HCT116 (cell line): ENCODE results near the gene ADAMTS4. TPM values are rescaled to one million over a fixed set of nuclear protein-coding genes. Genes with fewer than 3 reads are reported as not detected.
A peak's percentile ranks its signal among the peaks of the same experiment; 100 is the strongest.

ENCODE experiments used
- ATAC-seq: fragments of 200-7000 bp; cut with Tn5 transposase; 2 replicates; pipeline ENCODE4 v1.9.1; 2020; ENCODE audit warnings: mild to moderate bottlenecking, moderate library complexity
- BruUV-seq: library from RNA; stranded (reverse); fragments of 400-500 nt; replicated peaks from 2 replicates; lab custom pipeline; 2021; lab: Mats Ljungman, UMichigan
- CTCF ChIA-PET: fragments of 300-600 bp; sonication (Branson Sonifier 250); formaldehyde crosslinking; loops from one replicate; lab custom pipeline; 2021; ENCODE audit warnings: antibody characterized with exemption; lab: Charles Lee
- POLR2A ChIA-PET: fragments of 300-600, 350-600 bp; sonication (Branson Sonifier 250); formaldehyde crosslinking; loops from one replicate; lab custom pipeline; 2021; ENCODE audit warnings: antibody characterized with exemption; lab: Charles Lee
- RAD21 ChIA-PET, 2 experiments: fragments of 300-600 bp; sonication (Branson Sonifier 250); formaldehyde crosslinking; loops; one replicate each; lab custom pipeline; 2023; ENCODE audit warnings: low total read pairs in 2 of 2; ENCODE audit not compliant: uncharacterized antibody in 2 of 2, unreplicated experiment in 2 of 2, low non-redundant PET in 1 of 2; lab: Charles Lee
- DNase-seq: peaks from one replicate; pipeline ENCODE4 v3.0.0-alpha.2; 2010; ENCODE audit warnings: low read depth, low spot score
- H2AFZ ChIP-seq: fragments of 200-600 bp; shearing (Covaris generic), sonication (generic); 2 replicates; pipeline ENCODE4 v1.6.1; 2017; ENCODE audit warnings: low read depth, mixed run types, mixed read lengths, antibody characterized with exemption, low read length; ENCODE audit not compliant: poor library complexity, severe bottlenecking
- H3K27ac ChIP-seq: 2 replicates; pipeline ENCODE4 v1.5.1; 2012; ENCODE audit warnings: low read depth, low read length
- H3K27me3 ChIP-seq: fragments of 200-600 bp; sonication (generic); 2 replicates; pipeline ENCODE4 v1.6.1; 2016; ENCODE audit warnings: mixed run types, low read length, mixed read lengths; ENCODE audit not compliant: insufficient read depth
- H3K36me3 ChIP-seq, 2 experiments: fragments of 200-500 bp in 1 of 2; fragments of 200-600 bp in 1 of 2; sonication (Bioruptor generic) in 1 of 2; sonication (generic) in 1 of 2; 2 replicates each; pipeline versions ENCODE4 v1.5.1 to v1.6.1; 2014 to 2016; ENCODE audit warnings: low read length in 2 of 2, inconsistent platforms in 1 of 2, mixed read lengths in 1 of 2, mixed run types in 1 of 2; ENCODE audit not compliant: insufficient read depth in 2 of 2, control insufficient read depth in 1 of 2
- H3K4me1 ChIP-seq, 2 experiments: fragments of 200-600 bp in 1 of 2; sonication (generic) in 1 of 2; 2 replicates each; pipeline versions ENCODE4 v1.5.1 to v1.6.1; 2012 to 2017; ENCODE audit warnings: low read length in 2 of 2, inconsistent platforms in 1 of 2, mild to moderate bottlenecking in 1 of 2, mixed read lengths in 1 of 2, mixed run types in 1 of 2, moderate library complexity in 1 of 2; ENCODE audit not compliant: insufficient read depth in 2 of 2, control insufficient read depth in 1 of 2
- H3K4me2 ChIP-seq: fragments of 200-600 bp; sonication (generic); 2 replicates; pipeline ENCODE4 v1.6.1; 2017; ENCODE audit warnings: mixed run types, low read length, mixed read lengths
- H3K4me3 ChIP-seq, 2 experiments: fragments of 200-600 bp in 1 of 2; sonication (generic) in 1 of 2; replicated peaks in 1 of 2; 2 replicates each; pipeline ENCODE4 v1.5.1; 2011 to 2016; ENCODE audit warnings: low read length in 2 of 2, control low read depth in 1 of 2, low read depth in 1 of 2, mild to moderate bottlenecking in 1 of 2, mixed read lengths in 1 of 2, mixed run types in 1 of 2
- H3K79me2 ChIP-seq: fragments of 200-600 bp; sonication (generic); 2 replicates; pipeline ENCODE4 v1.6.1; 2017; ENCODE audit warnings: mild to moderate bottlenecking, mixed run types, low read length, moderate library complexity, mixed read lengths; ENCODE audit not compliant: insufficient read depth
- H3K9ac ChIP-seq: fragments of 200-600 bp; sonication (generic); 2 replicates; pipeline ENCODE4 v1.6.1; 2016; ENCODE audit warnings: low read length, mixed read lengths
- H3K9me2 ChIP-seq: fragments of 200-600 bp; sonication (generic), shearing (Covaris generic); 2 replicates; pipeline ENCODE4 v1.6.1; 2017; ENCODE audit warnings: mixed run types, mild to moderate bottlenecking, moderate library complexity; ENCODE audit not compliant: insufficient read depth
- H3K9me3 ChIP-seq, 2 experiments: fragments of 200-500 bp in 1 of 2; fragments of 200-600 bp in 1 of 2; sonication (Bioruptor generic) in 1 of 2; sonication (generic) in 1 of 2; 2 replicates each; pipeline ENCODE4 v1.6.1; 2014 to 2017; ENCODE audit warnings: low read length in 2 of 2, mixed read lengths in 2 of 2, inconsistent platforms in 1 of 2, low read depth in 1 of 2, mild to moderate bottlenecking in 1 of 2, mixed run types in 1 of 2, moderate library complexity in 1 of 2; ENCODE audit not compliant: control insufficient read depth in 1 of 2, insufficient read depth in 1 of 2
- H4K20me1 ChIP-seq: fragments of 200-600 bp; sonication (generic), shearing (Covaris generic); 2 replicates; pipeline ENCODE4 v1.6.1; 2017; ENCODE audit warnings: mixed run types, mild to moderate bottlenecking, moderate library complexity; ENCODE audit not compliant: insufficient read depth
- CBX3 ChIP-seq: IDR thresholded peaks from 2 replicates; pipeline ENCODE4 v1.6.1; 2012; ENCODE audit warnings: low read depth
- EGR1 ChIP-seq: IDR thresholded peaks from 2 replicates; pipeline ENCODE4 v1.6.1; 2012; ENCODE audit warnings: low read depth
- ELF1 ChIP-seq: IDR thresholded peaks from 2 replicates; pipeline ENCODE4 v1.6.1; 2012; ENCODE audit warnings: low read depth, borderline replicate concordance
- EZH2phosphoT487 ChIP-seq: fragments of 200-600 bp; IDR thresholded peaks from 2 replicates; pipeline ENCODE4 v1.6.1; 2018; ENCODE audit warnings: antibody characterized with exemption, borderline replicate concordance
- FOSL1 ChIP-seq: IDR thresholded peaks from 2 replicates; pipeline ENCODE4 v1.6.1; 2012; ENCODE audit warnings: low read depth
- JUND ChIP-seq: IDR thresholded peaks from 2 replicates; pipeline ENCODE4 v1.6.1; 2012
- RAD21 ChIP-seq: IDR thresholded peaks from 2 replicates; pipeline ENCODE4 v1.6.1; 2012; ENCODE audit warnings: low read depth, mild to moderate bottlenecking
- SIN3A ChIP-seq: IDR thresholded peaks from 2 replicates; pipeline ENCODE4 v1.6.1; 2012; ENCODE audit warnings: low read depth
- SP1 ChIP-seq: IDR thresholded peaks from 2 replicates; pipeline ENCODE4 v1.6.1; 2012; ENCODE audit warnings: low read depth
- TCF7L2 ChIP-seq: IDR thresholded peaks from 2 replicates; pipeline ENCODE4 v1.7.0; 2011; ENCODE audit warnings: borderline replicate concordance, inconsistent platforms; ENCODE audit not compliant: insufficient read depth, insufficient read length; ENCODE audit errors: extremely low read depth
- YY1 ChIP-seq: IDR thresholded peaks from 2 replicates; pipeline ENCODE4 v1.6.1; 2011; ENCODE audit warnings: low read length, low read depth, moderate library complexity, mild to moderate bottlenecking; ENCODE audit not compliant: insufficient replicate concordance; ENCODE audit errors: extremely low read depth
- ZFX ChIP-seq: fragments of 450-650 bp; IDR thresholded peaks from 2 replicates; pipeline ENCODE4 v1.6.1; 2017
- ZNF274 ChIP-seq: fragments of 200-500 bp; sonication (Bioruptor generic); IDR thresholded peaks from 2 replicates; pipeline ENCODE4 v1.6.1; 2014; ENCODE audit warnings: mild to moderate bottlenecking, low read depth, low read length, inconsistent platforms
- intact Hi-C: fragments of 100-400 bp; cut with micrococcal nuclease; formaldehyde crosslinking; loops from 2 replicates; pipeline ENCODE4 v1.10.0; 2022
- total RNA-seq: library from RNA; stranded (reverse); gene quantifications from one replicate; pipeline ENCODE4 v1.2.1, GENCODE V29; 2021; ENCODE audit not compliant: unreplicated experiment
- TF ChIP-seq, protein P1 (sequence below): IDR thresholded peaks from 2 replicates; pipeline ENCODE4 v1.6.1; 2012
- TF ChIP-seq, protein P2 (sequence below), 3 experiments: fragments of 200-600 bp in 1 of 3; sonication (generic) in 1 of 3; IDR thresholded peaks in 2 of 3; conservative IDR thresholded peaks in 1 of 3; 2 replicates each; pipeline ENCODE4 v1.5.1; 2012 to 2017; ENCODE audit warnings: low read depth in 2 of 3, low read length in 2 of 3, antibody characterized with exemption in 1 of 3, borderline replicate concordance in 1 of 3, control low read depth in 1 of 3, mild to moderate bottlenecking in 1 of 3, mixed read lengths in 1 of 3, mixed run types in 1 of 3, moderate library complexity in 1 of 3; ENCODE audit not compliant: insufficient read depth in 1 of 3
- TF ChIP-seq, protein P3 (sequence below): IDR thresholded peaks from 2 replicates; pipeline ENCODE4 v1.6.1; 2012; ENCODE audit warnings: low read depth

Gene ADAMTS4
- total RNA-seq, 1 experiment from 2014 or later, result not detected

DNA sequence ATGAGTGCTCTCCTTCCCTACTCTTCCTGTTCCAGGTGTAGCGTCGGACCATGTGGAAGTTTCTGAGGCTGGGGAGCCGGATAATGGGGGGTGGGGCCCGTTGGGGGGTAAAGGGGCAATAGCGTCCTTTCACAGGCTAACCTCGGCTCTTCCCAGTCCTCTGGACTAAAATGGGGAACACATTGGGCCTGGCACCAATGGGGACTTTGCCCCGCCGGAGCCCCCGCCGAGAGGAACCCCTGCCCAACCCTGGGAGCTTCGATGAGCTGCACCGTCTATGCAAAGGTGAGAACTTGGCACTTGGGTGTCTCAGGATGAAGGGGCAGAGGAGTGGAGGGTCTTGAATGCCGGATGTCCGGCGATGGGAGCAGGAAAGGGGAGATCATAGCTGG, 27.5 kb upstream of the ADAMTS4 start (continued):
- TF ChIP-seq, protein P1, sequence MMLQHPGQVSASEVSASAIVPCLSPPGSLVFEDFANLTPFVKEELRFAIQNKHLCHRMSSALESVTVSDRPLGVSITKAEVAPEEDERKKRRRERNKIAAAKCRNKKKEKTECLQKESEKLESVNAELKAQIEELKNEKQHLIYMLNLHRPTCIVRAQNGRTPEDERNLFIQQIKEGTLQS, result no peak
- TF ChIP-seq CBX3, result no peak
- TF ChIP-seq EZH2phosphoT487, result no peak
- TF ChIP-seq ELF1, result no peak
- no peak for TF ChIP-seq TCF7L2
- TF ChIP-seq ZNF274, result no peak

DNA sequence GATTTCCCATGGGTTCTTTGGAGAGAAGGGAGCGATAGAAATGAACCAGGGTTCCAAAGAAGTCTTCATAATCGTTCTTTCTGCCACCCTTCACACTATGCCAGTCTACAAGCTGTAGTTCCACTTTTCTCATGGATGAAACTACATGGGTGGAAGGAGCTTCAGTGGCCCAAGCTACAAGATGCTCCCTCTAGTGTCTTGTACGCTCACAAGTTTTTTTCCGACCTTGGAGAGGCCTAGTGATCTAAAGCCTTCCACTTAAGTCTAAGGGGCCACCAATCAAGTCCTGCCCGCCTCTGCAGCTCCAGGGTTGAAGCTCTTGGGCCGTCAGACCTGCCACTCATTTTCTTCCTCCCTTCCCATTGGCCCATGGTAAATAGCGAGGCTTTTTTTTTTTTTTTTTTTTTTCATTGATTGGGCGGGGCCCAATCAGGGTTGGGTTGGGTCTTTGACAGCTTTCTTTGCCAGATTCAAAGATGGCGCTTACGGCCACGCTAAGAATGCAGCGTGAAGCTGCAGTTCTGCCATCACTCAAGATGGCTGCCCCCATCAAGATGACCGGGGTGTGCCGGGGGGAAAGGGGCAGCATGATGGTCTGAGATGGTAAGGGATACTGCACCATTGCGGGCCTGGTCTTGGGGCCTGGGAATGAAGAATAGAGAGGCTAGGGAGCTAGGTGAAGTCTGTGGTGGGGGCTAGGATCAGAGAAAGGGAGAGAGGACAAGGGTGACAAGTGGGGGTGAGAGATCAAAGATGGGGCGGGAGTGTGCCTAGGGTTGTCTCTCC, 26.9 kb upstream of the ADAMTS4 start, which contains the start of gene TOMM40L:
Gene TOMM40L, plus strand, starts transcription at position 527 of the 786 bp plus-strand sequence. CDS start 430 bp downstream, outside the sequence.
- RAD21 ChIA-PET, result interaction anchor here (0.7 to 1.2 kb wide), 5 partner anchors 9 to 207 kb away, joined by 3 to 7 read pairs (median 3); no protein-coding TSS in a partner anchor
- peak within 1 kb of the TSS; percentile 48 for H2AFZ ChIP-seq
- peak within 1 kb of the TSS; percentile 69 for H3K27ac ChIP-seq
- no TSS peak for BruUV-seq
- peaks cover 14 to 24% of the 10 kb centered on the region in 2 experiments; a peak in 3 of 4 replicates for H3K4me1 ChIP-seq
- H3K4me3 ChIP-seq, result peak within 1 kb of the TSS; percentile 66 to 72
- H4K20me1 ChIP-seq, result no peaks in the 10 kb centered on the region
- no peaks in the 10 kb centered on the region for H3K27me3 ChIP-seq
- CTCF ChIA-PET, result interaction anchor here (0.7 to 3.1 kb wide), 30 partner anchors 9 to 544 kb away, joined by 3 to 46 read pairs (median 5); partner anchors contain the start of genes CFAP126, DEDD, NDUFS2 and NR1I3
- H3K9me3 ChIP-seq, result no peaks in the 10 kb centered on the region
- no peaks in the 10 kb centered on the region for H3K9me2 ChIP-seq
- no peak for TF ChIP-seq EZH2phosphoT487
- peak; percentile 99 for TF ChIP-seq SP1
- TF ChIP-seq ZFX, result no peak
- peak; percentile 54 for TF ChIP-seq RAD21
- TF ChIP-seq EGR1, result peak; percentile 91
- peak; percentile 30 for TF ChIP-seq TCF7L2
- TF ChIP-seq, protein P2, sequence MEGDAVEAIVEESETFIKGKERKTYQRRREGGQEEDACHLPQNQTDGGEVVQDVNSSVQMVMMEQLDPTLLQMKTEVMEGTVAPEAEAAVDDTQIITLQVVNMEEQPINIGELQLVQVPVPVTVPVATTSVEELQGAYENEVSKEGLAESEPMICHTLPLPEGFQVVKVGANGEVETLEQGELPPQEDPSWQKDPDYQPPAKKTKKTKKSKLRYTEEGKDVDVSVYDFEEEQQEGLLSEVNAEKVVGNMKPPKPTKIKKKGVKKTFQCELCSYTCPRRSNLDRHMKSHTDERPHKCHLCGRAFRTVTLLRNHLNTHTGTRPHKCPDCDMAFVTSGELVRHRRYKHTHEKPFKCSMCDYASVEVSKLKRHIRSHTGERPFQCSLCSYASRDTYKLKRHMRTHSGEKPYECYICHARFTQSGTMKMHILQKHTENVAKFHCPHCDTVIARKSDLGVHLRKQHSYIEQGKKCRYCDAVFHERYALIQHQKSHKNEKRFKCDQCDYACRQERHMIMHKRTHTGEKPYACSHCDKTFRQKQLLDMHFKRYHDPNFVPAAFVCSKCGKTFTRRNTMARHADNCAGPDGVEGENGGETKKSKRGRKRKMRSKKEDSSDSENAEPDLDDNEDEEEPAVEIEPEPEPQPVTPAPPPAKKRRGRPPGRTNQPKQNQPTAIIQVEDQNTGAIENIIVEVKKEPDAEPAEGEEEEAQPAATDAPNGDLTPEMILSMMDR (IDR thresholded peaks at IDR 0.05 in 2 of 3, conservative IDR thresholded peaks at IDR 0.05 in 1 of 3; ENCODE audit: borderline replicate concordance in 1 of 3, insufficient read depth in 1 of 3, low read depth in 2 of 3, low read length in 2 of 3), result peak; percentile 51 to 58 (median 58); a peak in 5 of 6 replicates
- no peak for TF ChIP-seq FOSL1
- TF ChIP-seq, protein P3, sequence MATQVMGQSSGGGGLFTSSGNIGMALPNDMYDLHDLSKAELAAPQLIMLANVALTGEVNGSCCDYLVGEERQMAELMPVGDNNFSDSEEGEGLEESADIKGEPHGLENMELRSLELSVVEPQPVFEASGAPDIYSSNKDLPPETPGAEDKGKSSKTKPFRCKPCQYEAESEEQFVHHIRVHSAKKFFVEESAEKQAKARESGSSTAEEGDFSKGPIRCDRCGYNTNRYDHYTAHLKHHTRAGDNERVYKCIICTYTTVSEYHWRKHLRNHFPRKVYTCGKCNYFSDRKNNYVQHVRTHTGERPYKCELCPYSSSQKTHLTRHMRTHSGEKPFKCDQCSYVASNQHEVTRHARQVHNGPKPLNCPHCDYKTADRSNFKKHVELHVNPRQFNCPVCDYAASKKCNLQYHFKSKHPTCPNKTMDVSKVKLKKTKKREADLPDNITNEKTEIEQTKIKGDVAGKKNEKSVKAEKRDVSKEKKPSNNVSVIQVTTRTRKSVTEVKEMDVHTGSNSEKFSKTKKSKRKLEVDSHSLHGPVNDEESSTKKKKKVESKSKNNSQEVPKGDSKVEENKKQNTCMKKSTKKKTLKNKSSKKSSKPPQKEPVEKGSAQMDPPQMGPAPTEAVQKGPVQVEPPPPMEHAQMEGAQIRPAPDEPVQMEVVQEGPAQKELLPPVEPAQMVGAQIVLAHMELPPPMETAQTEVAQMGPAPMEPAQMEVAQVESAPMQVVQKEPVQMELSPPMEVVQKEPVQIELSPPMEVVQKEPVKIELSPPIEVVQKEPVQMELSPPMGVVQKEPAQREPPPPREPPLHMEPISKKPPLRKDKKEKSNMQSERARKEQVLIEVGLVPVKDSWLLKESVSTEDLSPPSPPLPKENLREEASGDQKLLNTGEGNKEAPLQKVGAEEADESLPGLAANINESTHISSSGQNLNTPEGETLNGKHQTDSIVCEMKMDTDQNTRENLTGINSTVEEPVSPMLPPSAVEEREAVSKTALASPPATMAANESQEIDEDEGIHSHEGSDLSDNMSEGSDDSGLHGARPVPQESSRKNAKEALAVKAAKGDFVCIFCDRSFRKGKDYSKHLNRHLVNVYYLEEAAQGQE, result no peak
- peak; percentile 100 for TF ChIP-seq YY1
- no peak for TF ChIP-seq SIN3A
- TF ChIP-seq JUND, result no peak
- TF ChIP-seq, protein P1, result no peak
- intact Hi-C loops, result no loop called here
- no peaks in the 10 kb centered on the region for H3K79me2 ChIP-seq
- POLR2A ChIA-PET, result interaction anchor here (0.6 to 1.5 kb wide), 11 partner anchors 9 to 164 kb away, joined by 3 to 9 read pairs (median 4); partner anchors contain the start of genes NDUFS2 and PPOX
- peak within 1 kb of the TSS; percentile 72 for H3K9ac ChIP-seq
- DNase-seq (peak; percentile 99), ATAC-seq (peak; percentile 93)
- peak within 1 kb of the TSS; percentile 93 for H3K4me2 ChIP-seq
- peaks cover 4 to 17% of the 10 kb centered on the region in 2 experiments for H3K36me3 ChIP-seq
